B cell (primary cell): Measurements from ENCODE around the gene LCOR. TPM values are rescaled to one million over a fixed set of nuclear protein-coding genes. Genes with fewer than 3 reads are reported as not detected.

Source experiments
- ATAC-seq: fragments of 200-7000 bp; cut with Tn5 transposase; one replicate; pipeline ENCODE4 v1.10.0; 2021; ENCODE audit warnings: low read depth, mild to moderate bottlenecking, moderate number of reproducible peaks, moderate library complexity
- CTCF ChIA-PET: fragments of 350-600 bp; sonication (Branson Sonifier 250); formaldehyde crosslinking; loops from one replicate; lab custom pipeline; 2021; ENCODE audit warnings: antibody characterized with exemption, inconsistent platforms; lab: Charles Lee
- POLR2A ChIA-PET: fragments of 350-600 bp; sonication (Branson Sonifier 250); formaldehyde crosslinking; loops from one replicate; lab custom pipeline; 2021; ENCODE audit warnings: antibody characterized with exemption; lab: Charles Lee
- DNase-seq: peaks from one replicate; pipeline ENCODE4 v3.0.0; 2013
- H2AFZ ChIP-seq: 2 replicates; pipeline ENCODE4 v1.6.1; 2012; ENCODE audit warnings: mild to moderate bottlenecking, low read depth, low read length; ENCODE audit not compliant: insufficient read depth, poor library complexity, severe bottlenecking
- H3K27ac ChIP-seq, 2 donors: 1 replicate in 1 of 2; 2 replicates in 1 of 2; pipeline ENCODE4 v1.5.1; 2012 to 2013; ENCODE audit warnings: low read length in 2 of 2, mild to moderate bottlenecking in 2 of 2, moderate library complexity in 1 of 2
- H3K27me3 ChIP-seq, 4 experiments: fragments of 200-600 bp in 1 of 4; sonication (generic) in 1 of 4; replicated peaks in 1 of 4; 1 replicate in 2 of 4; 2 replicates in 2 of 4; pipeline versions ENCODE4 v1.6.1 to v1.7.0; 2013 to 2016; ENCODE audit warnings: low read length in 3 of 4, mild to moderate bottlenecking in 2 of 4, mixed read lengths in 1 of 4, moderate library complexity in 1 of 4; ENCODE audit not compliant: insufficient read depth in 4 of 4, control insufficient read depth in 3 of 4; ENCODE audit errors: control extremely low read depth in 1 of 4
- H3K36me3 ChIP-seq, 2 experiments: replicated peaks in 1 of 2; 1 replicate in 1 of 2; 2 replicates in 1 of 2; pipeline versions ENCODE4 v1.6.1 to v1.7.1; 2013; ENCODE audit warnings: low read length in 1 of 2; ENCODE audit not compliant: insufficient read depth in 2 of 2, control insufficient read depth in 1 of 2; ENCODE audit errors: control extremely low read depth in 1 of 2, extremely low read depth in 1 of 2
- H3K4me1 ChIP-seq, 2 donors: fragments of 200-600 bp in 1 of 2; sonication (generic) in 1 of 2; 1 replicate in 1 of 2; 2 replicates in 1 of 2; pipeline versions ENCODE4 v1.5.1 to v1.6.1; 2013 to 2017; ENCODE audit warnings: low read length in 2 of 2; ENCODE audit not compliant: control insufficient read depth in 2 of 2, insufficient read depth in 2 of 2
- H3K4me2 ChIP-seq: replicated peaks from 2 replicates; pipeline ENCODE3; 2012; ENCODE audit warnings: mild to moderate bottlenecking, low read depth, low read length; ENCODE audit not compliant: poor library complexity, severe bottlenecking
- H3K4me3 ChIP-seq, 5 experiments: fragments of 200-600 bp in 1 of 5; sonication (generic) in 1 of 5; 1 replicate in 3 of 5; 2 replicates in 2 of 5; pipeline versions ENCODE4 v1.5.1 to v1.7.0; 2011 to 2016; ENCODE audit warnings: low read length in 4 of 5, mild to moderate bottlenecking in 4 of 5, low read depth in 2 of 5, control low read depth in 1 of 5, moderate library complexity in 1 of 5; ENCODE audit not compliant: insufficient read depth in 1 of 5; ENCODE audit errors: control extremely low read depth in 1 of 5, extremely low read depth in 1 of 5
- H3K79me2 ChIP-seq: fragments of 200-600 bp; sonication (generic); one replicate; pipeline ENCODE4 v1.6.0; 2016; ENCODE audit warnings: low read length; ENCODE audit not compliant: control insufficient read depth, insufficient read depth
- H3K9ac ChIP-seq: fragments of 200-600 bp; sonication (generic); 2 replicates; pipeline ENCODE4 v1.6.1; 2017; ENCODE audit warnings: mild to moderate bottlenecking, low read length, moderate library complexity
- H3K9me3 ChIP-seq, 3 donors: one replicate each; pipeline versions ENCODE4 v1.6.1 to v1.7.1; 2013; ENCODE audit warnings: low read length in 2 of 3; ENCODE audit not compliant: control insufficient read depth in 2 of 3, insufficient read depth in 1 of 3; ENCODE audit errors: control extremely low read depth in 1 of 3
- H4K20me1 ChIP-seq: 2 replicates; pipeline ENCODE4 v1.6.0; 2012; ENCODE audit warnings: mild to moderate bottlenecking, low read length; ENCODE audit not compliant: insufficient read depth, control insufficient read depth, poor library complexity, severe bottlenecking
- H3K27ac Mint-ChIP-seq: one replicate; pipeline ENCODE4 v1.8.0; 2021; ENCODE audit warnings: mixed read lengths
- H3K27me3 Mint-ChIP-seq: one replicate; pipeline ENCODE4 v1.8.0; 2021; ENCODE audit warnings: mixed read lengths
- H3K4me1 Mint-ChIP-seq: one replicate; pipeline ENCODE4 v1.8.0; 2021; ENCODE audit warnings: mixed read lengths
- H3K4me3 Mint-ChIP-seq: one replicate; pipeline ENCODE4 v1.8.0; 2021; ENCODE audit warnings: mixed read lengths
- H3K9me3 Mint-ChIP-seq: one replicate; pipeline ENCODE4 v1.8.0; 2022; ENCODE audit warnings: mixed read lengths; ENCODE audit not compliant: insufficient read depth
- EZH2 ChIP-seq: IDR thresholded peaks from 2 replicates; pipeline ENCODE4 v1.6.1; 2012; ENCODE audit warnings: borderline replicate concordance, low read depth, mild to moderate bottlenecking, moderate library complexity, low read length; ENCODE audit not compliant: insufficient read depth, poor library complexity, severe bottlenecking
- WGBS: methylation state at CpG from one replicate; pipeline ENCODE4 v1.1.5; 2013; ENCODE audit warnings: missing lambda C conversion rate; ENCODE audit not compliant: insufficient coverage; 5-methylcytosine and 5-hydroxymethylcytosine counted together
- intact Hi-C: fragments of 100-400 bp; cut with micrococcal nuclease; formaldehyde crosslinking; loops from one replicate; pipeline ENCODE4 v1.10.0; 2022
- polyA plus RNA-seq: library from polyadenylated mRNA; depleted of rRNA; stranded (reverse); fragments of >200 nt; gene quantifications from 2 replicates; pipeline ENCODE4 v1.2.3, GENCODE V29; 2012
- total RNA-seq, 2 donors: library from RNA; stranded (reverse); fragments of 120-200 nt in 1 of 2; gene quantifications; 1 replicate in 1 of 2; 2 replicates in 1 of 2; pipeline versions ENCODE4 v1.2.3 to v1.2.4, GENCODE V29; 2013 to 2022
- TF ChIP-seq, protein P1 (sequence below): fragments of 200-600 bp; IDR thresholded peaks from one replicate; pipeline ENCODE4 v1.8.0; 2022; ENCODE audit warnings: antibody characterized with exemption, mild to moderate bottlenecking

LCOR gene
- total and polyA plus RNA-seq, 2 donors (not counting 1 experiment from before 2014, with no cell fraction given), result 5.1 to 70.0 TPM

DNA sequence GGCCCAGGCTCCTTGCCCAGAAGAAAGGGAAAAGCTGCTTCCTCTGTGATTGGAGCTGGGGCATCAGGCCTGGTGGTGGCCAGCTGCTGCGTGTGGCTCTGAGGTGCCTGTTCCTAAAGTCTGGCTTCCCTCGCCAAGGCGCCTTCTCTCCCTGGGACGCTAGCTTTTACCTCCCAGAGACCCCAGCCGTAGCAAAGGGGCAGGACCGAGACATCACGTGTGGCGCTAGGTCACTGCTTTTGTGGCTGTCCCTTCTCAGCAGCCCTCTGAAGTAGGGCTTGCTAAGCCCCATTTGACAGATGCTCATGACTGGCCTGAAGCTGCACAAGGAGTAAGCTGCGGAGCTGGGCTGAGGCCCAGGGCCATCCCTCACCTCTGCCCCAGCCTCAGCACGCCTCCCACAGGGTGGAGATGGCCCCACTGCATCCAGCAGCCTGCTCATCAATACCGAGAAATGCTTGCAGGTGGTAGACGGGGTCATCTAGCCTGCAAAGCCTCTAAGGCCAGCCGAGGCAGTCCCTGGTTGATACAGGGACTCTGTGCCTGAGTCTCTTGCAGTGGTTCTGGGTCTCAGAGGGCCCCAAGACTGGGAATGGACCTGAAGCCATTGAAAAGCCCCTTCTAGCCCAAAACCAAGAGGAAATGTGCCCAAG lies 171.2 kb downstream of the LCOR start:
- Histone ChIP-seq H3K9ac (no peak overlapping the region), H2AFZ (no peak overlapping the region), H3K36me3 (no peaks in the 10 kb centered on the region), H3K27me3 (no peaks in the 10 kb centered on the region), H4K20me1 (no peaks in the 10 kb centered on the region), H3K4me1 (no peaks in the 10 kb centered on the region), H3K4me3 (no peak overlapping the region), H3K79me2 (no peaks in the 10 kb centered on the region), H3K27ac (no peak overlapping the region), H3K9me3 (peaks cover 0 to 15% (median 13%) of the 10 kb centered on the region in 3 donors), H3K4me2 (no peak overlapping the region)
- DNase-seq (no peak), ATAC-seq (no peak)
- H3K27ac Mint-ChIP-seq, result no peak overlapping the region
- POLR2A ChIA-PET, result no interaction called here
- TF ChIP-seq, protein P1, sequence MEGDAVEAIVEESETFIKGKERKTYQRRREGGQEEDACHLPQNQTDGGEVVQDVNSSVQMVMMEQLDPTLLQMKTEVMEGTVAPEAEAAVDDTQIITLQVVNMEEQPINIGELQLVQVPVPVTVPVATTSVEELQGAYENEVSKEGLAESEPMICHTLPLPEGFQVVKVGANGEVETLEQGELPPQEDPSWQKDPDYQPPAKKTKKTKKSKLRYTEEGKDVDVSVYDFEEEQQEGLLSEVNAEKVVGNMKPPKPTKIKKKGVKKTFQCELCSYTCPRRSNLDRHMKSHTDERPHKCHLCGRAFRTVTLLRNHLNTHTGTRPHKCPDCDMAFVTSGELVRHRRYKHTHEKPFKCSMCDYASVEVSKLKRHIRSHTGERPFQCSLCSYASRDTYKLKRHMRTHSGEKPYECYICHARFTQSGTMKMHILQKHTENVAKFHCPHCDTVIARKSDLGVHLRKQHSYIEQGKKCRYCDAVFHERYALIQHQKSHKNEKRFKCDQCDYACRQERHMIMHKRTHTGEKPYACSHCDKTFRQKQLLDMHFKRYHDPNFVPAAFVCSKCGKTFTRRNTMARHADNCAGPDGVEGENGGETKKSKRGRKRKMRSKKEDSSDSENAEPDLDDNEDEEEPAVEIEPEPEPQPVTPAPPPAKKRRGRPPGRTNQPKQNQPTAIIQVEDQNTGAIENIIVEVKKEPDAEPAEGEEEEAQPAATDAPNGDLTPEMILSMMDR, result no peak
- no peak for TF ChIP-seq EZH2
- H3K27me3 Mint-ChIP-seq, result peaks cover 4% of the 10 kb centered on the region
- H3K4me3 Mint-ChIP-seq, result no peak overlapping the region
- CTCF ChIA-PET, result interaction anchor here (1.1 kb wide), 1 partner anchor 34 kb away, joined by 3 read pairs; no protein-coding TSS in a partner anchor
- peaks cover 3% of the 10 kb centered on the region for H3K9me3 Mint-ChIP-seq
- intact Hi-C loops, result no loop called here
- no peaks in the 10 kb centered on the region for H3K4me1 Mint-ChIP-seq
- WGBS, result 96% methylated on average over 13 of the region's 13 CpGs

DNA sequence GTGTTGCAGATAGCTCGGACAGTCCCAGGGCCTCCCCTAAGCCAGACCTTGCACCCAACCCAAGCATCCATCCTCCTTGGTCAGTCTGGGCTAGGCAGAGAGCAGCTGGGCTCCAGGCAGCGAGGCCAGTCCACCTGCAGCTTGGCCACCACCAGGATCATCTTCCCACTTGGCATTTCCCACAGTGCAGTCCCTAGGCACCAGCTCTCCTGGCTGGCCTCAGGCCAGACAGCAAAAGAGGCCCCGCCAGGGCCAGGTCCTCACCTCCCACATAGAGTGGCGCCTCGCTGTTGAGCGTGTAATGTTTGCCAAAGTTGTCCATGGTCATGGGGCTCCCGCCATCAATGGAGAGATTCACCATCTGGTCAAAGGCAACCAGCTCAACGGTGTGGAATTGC lies 171.7 kb downstream of the LCOR start:
- CTCF ChIA-PET, result interaction anchor here (1.1 kb wide), 1 partner anchor 34 kb away, joined by 3 read pairs; no protein-coding TSS in a partner anchor
- intact Hi-C loops, result no loop called here
- 96% methylated on average over 8 of the region's 8 CpGs for WGBS

More for the DNA sequence above, 171.7 kb downstream of the LCOR start:
- no peak for DNase-seq
- Histone ChIP-seq H3K79me2 (no peaks in the 10 kb centered on the region), H3K9ac (no peak overlapping the region), H4K20me1 (no peaks in the 10 kb centered on the region), H3K4me3 (no peak overlapping the region), H3K4me1 (no peaks in the 10 kb centered on the region), H2AFZ (no peak overlapping the region), H3K9me3 (peaks cover 0 to 18% (median 15%) of the 10 kb centered on the region in 3 donors), H3K4me2 (no peak overlapping the region), H3K27me3 (no peaks in the 10 kb centered on the region), H3K27ac (no peak overlapping the region), H3K36me3 (no peaks in the 10 kb centered on the region)
- Mint-ChIP-seq H3K4me3 (no peak overlapping the region), H3K9me3 (peaks cover 3% of the 10 kb centered on the region), H3K27ac (no peak overlapping the region), H3K4me1 (no peaks in the 10 kb centered on the region), H3K27me3 (peaks cover 4% of the 10 kb centered on the region)
- no peak for TF ChIP-seq EZH2
- TF ChIP-seq, protein P1, result no peak
- POLR2A ChIA-PET, result no interaction called here
- ATAC-seq, result no peak
